GM12801 (cell line): ENCODE data around the gene NEK2.

Experiments used
- TF ChIP-seq, protein P1 (sequence below): IDR thresholded peaks from one replicate; pipeline ENCODE4 v1.5.1; 2011; ENCODE audit warnings: control low read depth; ENCODE audit not compliant: insufficient read length; ENCODE audit errors: extremely low read depth

NEK2 gene

DNA sequence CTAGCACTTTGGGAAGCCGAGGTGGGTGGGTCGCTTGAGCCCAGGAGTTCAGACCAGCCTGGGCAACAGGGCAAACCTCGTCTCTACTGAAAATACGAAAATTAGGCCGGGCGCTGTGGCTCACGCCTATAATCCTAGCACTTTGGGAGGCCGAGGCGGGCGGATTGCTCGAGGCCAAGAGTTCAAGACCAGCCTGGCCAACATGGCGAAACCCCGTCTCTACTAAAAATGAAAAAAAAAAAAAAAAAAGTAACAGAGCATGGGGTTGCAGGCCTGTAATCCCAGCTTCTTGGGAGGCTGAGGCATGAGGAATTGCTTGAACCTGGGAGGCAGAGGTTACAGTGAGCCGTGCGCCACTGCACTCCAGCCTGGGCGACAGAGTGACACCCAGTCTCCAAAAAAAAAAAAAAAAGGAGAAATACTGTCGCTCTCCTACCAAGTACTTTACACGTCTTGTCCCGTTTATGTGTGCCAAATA, 724 bp upstream of the NEK2 start:
- TF ChIP-seq, protein P1, sequence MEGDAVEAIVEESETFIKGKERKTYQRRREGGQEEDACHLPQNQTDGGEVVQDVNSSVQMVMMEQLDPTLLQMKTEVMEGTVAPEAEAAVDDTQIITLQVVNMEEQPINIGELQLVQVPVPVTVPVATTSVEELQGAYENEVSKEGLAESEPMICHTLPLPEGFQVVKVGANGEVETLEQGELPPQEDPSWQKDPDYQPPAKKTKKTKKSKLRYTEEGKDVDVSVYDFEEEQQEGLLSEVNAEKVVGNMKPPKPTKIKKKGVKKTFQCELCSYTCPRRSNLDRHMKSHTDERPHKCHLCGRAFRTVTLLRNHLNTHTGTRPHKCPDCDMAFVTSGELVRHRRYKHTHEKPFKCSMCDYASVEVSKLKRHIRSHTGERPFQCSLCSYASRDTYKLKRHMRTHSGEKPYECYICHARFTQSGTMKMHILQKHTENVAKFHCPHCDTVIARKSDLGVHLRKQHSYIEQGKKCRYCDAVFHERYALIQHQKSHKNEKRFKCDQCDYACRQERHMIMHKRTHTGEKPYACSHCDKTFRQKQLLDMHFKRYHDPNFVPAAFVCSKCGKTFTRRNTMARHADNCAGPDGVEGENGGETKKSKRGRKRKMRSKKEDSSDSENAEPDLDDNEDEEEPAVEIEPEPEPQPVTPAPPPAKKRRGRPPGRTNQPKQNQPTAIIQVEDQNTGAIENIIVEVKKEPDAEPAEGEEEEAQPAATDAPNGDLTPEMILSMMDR, result no peak

DNA sequence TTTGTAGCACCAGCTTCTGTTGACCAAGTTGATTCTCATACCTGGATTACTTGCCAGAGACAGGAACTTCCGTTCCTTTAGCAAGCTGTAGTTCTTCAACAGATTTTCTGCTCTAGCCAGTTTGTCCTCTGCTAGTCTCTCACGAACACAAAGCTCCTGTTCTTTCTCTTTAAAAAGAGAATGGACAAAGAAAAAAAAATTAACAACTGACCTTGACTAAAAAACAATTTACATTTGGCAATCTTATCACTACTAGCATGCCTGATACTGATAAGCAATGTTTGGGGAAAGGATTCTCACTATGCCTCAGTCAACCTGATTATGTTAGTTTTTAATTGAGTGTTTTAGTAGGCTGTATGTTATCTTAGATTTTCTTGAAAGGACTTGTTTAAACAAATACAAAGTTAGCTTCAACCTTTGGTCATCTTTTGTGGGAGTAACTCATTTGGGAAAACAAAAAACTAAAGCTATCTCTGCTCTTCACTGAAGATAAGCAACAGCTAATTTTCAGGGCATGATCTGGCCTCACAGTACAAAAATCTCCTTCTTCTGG, 8.3 kb downstream of the NEK2 start:
- TF ChIP-seq, protein P1, result no peak

DNA sequence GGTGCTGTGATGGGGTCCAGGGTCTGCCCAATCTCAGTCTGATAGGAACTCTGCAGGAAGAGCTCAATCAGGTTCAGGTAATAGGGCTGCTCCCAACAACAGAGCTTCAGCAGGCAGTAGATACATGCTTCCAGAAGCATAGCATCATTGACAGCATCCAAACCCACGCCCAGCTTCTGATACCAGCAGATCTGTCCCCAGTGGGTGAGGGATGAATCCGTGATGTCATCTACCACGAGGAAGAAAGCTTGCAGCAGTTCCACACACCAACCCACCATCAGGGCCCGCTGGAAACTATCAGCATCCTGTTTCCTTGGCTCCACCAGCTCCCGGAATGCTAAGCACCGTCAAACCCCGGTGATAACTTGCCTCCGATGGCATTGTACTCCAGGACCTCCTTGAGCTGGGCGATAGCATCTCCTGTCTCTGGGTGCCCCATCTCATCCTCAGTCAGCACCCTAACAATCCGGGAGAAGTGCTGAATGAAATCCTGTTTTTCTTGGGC, 14.7 kb downstream of the NEK2 start:
- TF ChIP-seq, protein P1, result no peak

DNA sequence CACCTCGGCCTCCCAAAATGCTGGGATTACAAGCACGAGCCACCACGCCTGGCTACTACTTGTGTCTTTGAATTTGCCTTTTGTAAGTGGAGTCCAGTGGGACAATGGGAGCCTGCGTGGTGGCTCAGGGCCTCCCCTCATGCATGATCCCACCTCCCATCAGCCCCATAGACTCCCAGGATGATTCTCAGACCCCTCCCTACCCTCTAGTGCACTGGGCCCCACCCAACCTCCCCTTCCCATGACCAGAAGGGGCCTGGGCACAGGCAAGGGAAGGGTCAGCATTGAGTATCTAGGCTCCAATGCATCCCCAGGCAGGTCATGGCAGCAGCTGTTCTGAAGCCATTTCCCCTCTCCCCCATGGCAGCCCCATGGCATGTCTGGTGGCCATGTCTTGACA, 18.7 kb downstream of the NEK2 start:
- TF ChIP-seq, protein P1, result no peak

DNA sequence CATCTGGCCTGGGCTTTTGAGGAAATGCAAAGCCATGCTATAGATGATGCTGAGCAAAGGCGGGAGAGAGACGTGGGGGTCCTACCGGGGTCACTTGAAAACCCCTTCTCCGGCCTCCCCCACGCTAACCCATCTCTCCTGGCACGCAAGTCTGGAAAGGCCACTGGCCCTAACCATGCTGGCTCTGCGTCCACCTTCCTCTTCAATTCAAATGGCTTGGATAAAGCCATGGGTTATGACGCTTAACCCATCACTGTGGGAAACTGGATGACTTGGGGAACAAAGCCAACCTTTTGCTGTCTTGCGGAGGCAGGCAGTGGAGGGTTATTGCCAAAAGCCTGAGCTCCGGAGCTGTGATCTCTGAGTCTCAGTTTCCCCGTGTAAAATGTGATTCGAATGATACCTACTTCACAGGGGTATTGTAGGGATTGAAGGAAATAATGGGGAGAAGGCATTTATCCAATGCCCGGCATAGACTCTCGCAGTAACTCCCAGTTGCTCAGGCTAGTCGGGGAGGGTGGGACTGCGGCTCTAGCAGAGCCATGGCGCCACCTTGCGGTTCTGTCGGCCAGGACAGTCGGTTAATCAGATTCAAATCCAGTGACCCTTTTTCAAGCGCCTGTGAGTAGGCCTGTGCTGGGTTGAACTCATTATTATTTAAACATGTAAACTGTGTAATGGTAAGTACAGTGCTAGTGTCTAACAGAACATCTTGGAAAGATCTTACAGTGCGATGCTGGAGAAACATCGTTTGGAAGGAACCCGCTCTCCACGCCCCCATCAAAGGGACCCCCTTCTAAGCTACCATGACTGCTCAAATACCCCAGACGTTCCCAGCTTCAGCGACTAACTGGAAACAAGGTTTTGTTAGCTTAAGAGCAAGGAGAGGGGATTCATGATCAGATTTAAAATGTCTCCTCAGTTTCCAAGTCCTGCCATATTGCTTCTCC, 20.3 kb downstream of the NEK2 start:
- TF ChIP-seq, protein P1, result peak; percentile 65

DNA sequence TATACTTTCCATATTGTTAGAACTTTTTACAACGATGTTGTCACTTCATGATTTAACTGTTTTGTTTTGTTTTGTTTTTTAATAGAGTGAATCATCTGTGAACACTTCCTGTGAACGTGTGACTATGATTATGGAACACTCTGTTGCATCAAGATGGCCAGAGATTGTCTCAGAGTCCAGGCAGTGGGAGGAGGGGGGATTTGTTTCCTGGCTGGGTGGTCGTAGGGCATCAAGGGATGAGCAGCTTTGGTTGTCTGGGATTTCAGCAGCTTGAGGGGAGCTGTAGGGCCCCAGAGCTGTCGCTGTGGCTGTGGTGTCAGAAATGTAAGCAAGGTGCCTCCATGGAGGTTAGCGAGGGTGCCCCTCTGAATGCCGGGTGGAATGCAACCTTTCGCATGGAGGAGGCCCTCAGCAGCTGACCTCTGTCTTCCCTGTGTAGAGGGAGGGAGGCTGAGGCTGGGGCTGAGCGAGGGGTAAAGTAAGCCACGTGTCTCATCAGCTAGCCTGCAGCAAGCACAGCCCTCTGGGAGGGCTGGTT, 21.4 kb downstream of the NEK2 start:
- TF ChIP-seq, protein P1, result no peak

DNA sequence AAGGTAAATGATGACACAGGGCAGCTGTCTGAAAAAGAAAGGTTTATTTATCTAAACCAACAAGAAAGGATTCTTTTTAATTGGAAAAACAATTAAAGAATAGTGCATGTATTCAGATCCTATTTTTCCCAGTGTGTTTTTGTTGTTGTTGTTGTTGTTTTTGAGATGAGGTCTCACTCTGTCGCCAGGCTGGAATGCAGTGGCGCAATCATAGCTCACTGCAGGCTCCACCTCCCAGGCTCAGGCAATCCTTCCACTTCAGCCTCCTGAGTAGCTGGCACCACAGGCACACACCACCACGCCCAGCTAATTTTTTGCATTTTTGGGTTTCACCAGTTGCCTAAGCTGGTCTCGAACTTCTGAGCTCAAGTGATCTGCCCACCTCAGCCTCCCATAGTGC, 22.1 kb downstream of the NEK2 start:
- TF ChIP-seq, protein P1, result no peak
